Esophagus muscularis mucosa (tissue), 4 donors: ENCODE data around the gene DIPK1A. TPM values are rescaled to one million over a fixed set of nuclear protein-coding genes. Genes with fewer than 3 reads are reported as not detected.

Experiments used
- DNase-seq: peaks from one replicate; pipeline ENCODE4 v3.0.0-alpha.2; 2017; ENCODE audit errors: extremely low spot score
- H3K27ac ChIP-seq, 4 donors: fragments of 200-600 bp; sonication (generic); replicated peaks in 1 of 4; 1 replicate in 3 of 4; 2 replicates in 1 of 4; pipeline ENCODE4 v1.5.1; 2016 to 2019; ENCODE audit warnings: mild to moderate bottlenecking in 1 of 4
- H3K27me3 ChIP-seq, 4 donors: fragments of 200-600 bp; sonication (generic); one replicate each; pipeline versions ENCODE4 v1.5.1 to v1.6.0; 2016 to 2019
- H3K36me3 ChIP-seq, 4 donors: fragments of 200-600 bp; sonication (generic); one replicate each; pipeline ENCODE4 v1.5.1; 2016 to 2019
- H3K4me1 ChIP-seq, 4 donors: fragments of 200-600 bp; sonication (generic); one replicate each; pipeline ENCODE4 v1.5.1; 2016 to 2019
- H3K4me3 ChIP-seq, 4 donors: fragments of 200-600 bp; sonication (generic); 1 replicate in 2 of 4; 2 replicates in 2 of 4; pipeline ENCODE4 v1.5.1; 2016 to 2019; ENCODE audit warnings: mild to moderate bottlenecking in 4 of 4, moderate library complexity in 1 of 4
- H3K9me3 ChIP-seq, 4 donors: fragments of 200-600 bp; sonication (generic); 1 replicate in 3 of 4; 2 replicates in 1 of 4; pipeline ENCODE4 v1.5.1; 2016 to 2019
- CTCF ChIP-seq, 3 experiments: fragments of 200-600 bp in 2 of 3; fragments of 450-650 bp in 1 of 3; sonication (generic) in 2 of 3; IDR thresholded peaks; one replicate each; pipeline ENCODE4 v1.5.1; 2017 to 2019; ENCODE audit warnings: antibody characterized with exemption in 3 of 3, mild to moderate bottlenecking in 2 of 3, moderate library complexity in 1 of 3
- EP300 ChIP-seq: sonication (generic); formaldehyde crosslinking; IDR thresholded peaks from one replicate; pipeline ENCODE4 v1.6.1; 2017; ENCODE audit warnings: antibody characterized with exemption
- POLR2A ChIP-seq: fragments of 450-650 bp; IDR thresholded peaks from one replicate; pipeline ENCODE4 v1.6.1; 2017; ENCODE audit warnings: antibody characterized with exemption, moderate library complexity, mild to moderate bottlenecking, low read depth
- POLR2AphosphoS5 ChIP-seq, 2 donors: sonication (generic); formaldehyde crosslinking; IDR thresholded peaks; one replicate each; pipeline ENCODE4 v1.6.1; 2017; ENCODE audit warnings: antibody characterized with exemption in 2 of 2
- WGBS: methylation state at CpG from one replicate; pipeline ENCODE4 v1.1.5; 2018; 5-methylcytosine and 5-hydroxymethylcytosine counted together
- intact Hi-C: fragments of 100-400 bp; cut with DNase I; formaldehyde crosslinking; loops from one replicate; pipeline ENCODE4 v1.15.1; 2023
- total RNA-seq, 4 donors: library from RNA; depleted of rRNA; stranded (reverse); fragments of >200 nt; gene quantifications; one replicate each; pipeline versions ENCODE4 v1.1.0 to v1.2.1, GENCODE V29; 2016

Gene DIPK1A
- total RNA-seq, 4 donors from 2014 or later, result 21.5 to 35.3 (median 32.7) TPM

GRCh38 chr1:92937731-92938130 lies 23.5 kb downstream of the DIPK1A start:
- Histone ChIP-seq H3K9me3 (no peaks in the 10 kb centered on the region), H3K36me3 (no peaks in the 10 kb centered on the region), H3K27me3 (no peaks in the 10 kb centered on the region), H3K4me3 (no peak overlapping the region), H3K27ac (no peak overlapping the region), H3K4me1 (peaks cover 27 to 91% (median 86%) of the 10 kb centered on the region in 4 donors)
- intact Hi-C loops, result no loop called here
- no peak for DNase-seq
- TF ChIP-seq POLR2A (no peak), CTCF (IDR thresholded peaks at IDR 0.05) (no peak), POLR2AphosphoS5 (IDR thresholded peaks at IDR 0.05) (no peak), EP300 (no peak)
- 83% methylated on average over 3 of the region's 3 CpGs for WGBS

- H3K9me3 ChIP-seq, result no peaks in the 10 kb centered on the region
- intact Hi-C loops, result no loop called here
- no peak for DNase-seq
- H3K4me3 ChIP-seq, result no peak overlapping the region
- peaks cover 27 to 91% (median 79%) of the 10 kb centered on the region in 4 donors for H3K4me1 ChIP-seq
- no peak overlapping the region for H3K27ac ChIP-seq
- TF ChIP-seq CTCF (IDR thresholded peaks at IDR 0.05) (no peak), POLR2A (no peak), EP300 (no peak), POLR2AphosphoS5 (IDR thresholded peaks at IDR 0.05) (no peak)
- 100% methylated on average over 1 of the region's 1 CpG for WGBS
- no peaks in the 10 kb centered on the region for H3K27me3 ChIP-seq
- H3K36me3 ChIP-seq, result no peaks in the 10 kb centered on the region
Measured at GRCh38 chr1:92936865-92937264, 24.4 kb downstream of the DIPK1A start.

GRCh38 chr1:92934395-92935378 lies 26.6 kb downstream of the DIPK1A start:
- WGBS, result 29% methylated on average over 5 of the region's 5 CpGs
- no peak for TF ChIP-seq EP300
- peak in 1 of 2 donors; percentile 16 for TF ChIP-seq POLR2AphosphoS5 (IDR thresholded peaks at IDR 0.05)
- no peaks in the 10 kb centered on the region for H3K27me3 ChIP-seq
- peak overlapping the region; percentile 68 to 79 (median 74) for H3K27ac ChIP-seq
- H3K9me3 ChIP-seq, result no peaks in the 10 kb centered on the region
- no peak for DNase-seq
- H3K4me1 ChIP-seq, result peaks cover 20 to 83% (median 65%) of the 10 kb centered on the region in 4 donors
- intact Hi-C loops, result no loop called here
- no peaks in the 10 kb centered on the region for H3K36me3 ChIP-seq
- H3K4me3 ChIP-seq, result peak overlapping the region; percentile 11 to 33 (median 30)

- intact Hi-C loops, result no loop called here
- peak overlapping the region; percentile 34 to 79 (median 72) for H3K27ac ChIP-seq
- H3K4me3 ChIP-seq, result no peak overlapping the region
- H3K4me1 ChIP-seq, result peaks cover 20 to 76% (median 57%) of the 10 kb centered on the region in 4 donors
- H3K27me3 ChIP-seq, result no peaks in the 10 kb centered on the region
- TF ChIP-seq CTCF (IDR thresholded peaks at IDR 0.05) (no peak), POLR2A (no peak), EP300 (no peak), POLR2AphosphoS5 (IDR thresholded peaks at IDR 0.05) (no peak)
- H3K36me3 ChIP-seq, result no peaks in the 10 kb centered on the region
- no peaks in the 10 kb centered on the region for H3K9me3 ChIP-seq
- no peak for DNase-seq
- WGBS, result 47% methylated on average over 2 of the region's 2 CpGs
Measured at GRCh38 chr1:92933459-92933858, 27.8 kb downstream of the DIPK1A start.

GRCh38 chr1:92931691-92932090 lies 29.6 kb downstream of the DIPK1A start:
- Histone ChIP-seq H3K27ac (no peak overlapping the region), H3K36me3 (no peaks in the 10 kb centered on the region), H3K27me3 (no peaks in the 10 kb centered on the region), H3K4me1 (peaks cover 20 to 63% (median 45%) of the 10 kb centered on the region in 4 donors), H3K4me3 (no peak overlapping the region), H3K9me3 (no peaks in the 10 kb centered on the region)
- TF ChIP-seq EP300 (no peak), CTCF (IDR thresholded peaks at IDR 0.05) (no peak), POLR2A (no peak), POLR2AphosphoS5 (IDR thresholded peaks at IDR 0.05) (no peak)
- 71% methylated on average over 4 of the region's 4 CpGs for WGBS
- intact Hi-C loops, result no loop called here
- no peak for DNase-seq
